Activated CD4-positive, alpha-beta T cell treated with anti-CD3 and anti-CD28 coated beads, Interleukin-2, Interleukin-6, amounts not matched to agents 100 ng/mL and 50 ng/mL, durations not matched to agents 16 hours and 8 hours (primary cell): ENCODE results near the gene UGT1A8.
"Not testable (repeated sequence)": the region's sequence is repeated elsewhere in the genome, so short reads cannot be mapped to it uniquely, and the experiment has no call there.

ENCODE experiments used
- DNase-seq: peaks from one replicate; pipeline ENCODE4 v3.0.0-alpha.2; 2020

UGT1A8 gene

GRCh38 chr2:233689501-233689900 lies 72.1 kb downstream of the UGT1A8 start:
- DNase-seq, result no peak

- DNase-seq, result no peak
These were observed 73.0 kb downstream of the UGT1A8 start for GRCh38 chr2:233690444-233690843.

- no peak for DNase-seq
These were observed 74.3 kb downstream of the UGT1A8 start for GRCh38 chr2:233691443-233692433.

- no peak for DNase-seq
These were observed 75.2 kb downstream of the UGT1A8 start, which contains the start of gene UGT1A6 for GRCh38 chr2:233692648-233693047. UGT1A6 (plus strand) TSS chr2:233692890; CDS start chr2:233693005, 115 bp downstream.

GRCh38 chr2:233693963-233694362 lies 76.5 kb downstream of the UGT1A8 start:
- no peak for DNase-seq

- DNase-seq, result no peak
These were observed 81.3 kb downstream of the UGT1A8 start for GRCh38 chr2:233698740-233699139.

GRCh38 chr2:233699424-233700027 lies 82.1 kb downstream of the UGT1A8 start:
- DNase-seq, result no peak

GRCh38 chr2:233700028-233700635 lies 82.7 kb downstream of the UGT1A8 start:
- no peak for DNase-seq

- DNase-seq, result not testable (repeated sequence)
These were observed 83.4 kb downstream of the UGT1A8 start for GRCh38 chr2:233700842-233701241.

- no peak for DNase-seq
These were observed 84.8 kb downstream of the UGT1A8 start for GRCh38 chr2:233702238-233702637.

GRCh38 chr2:233705911-233706506 lies 88.6 kb downstream of the UGT1A8 start:
- DNase-seq, result no peak

- no peak for DNase-seq
These were observed 89.3 kb downstream of the UGT1A8 start for GRCh38 chr2:233706720-233707119.

- no peak for DNase-seq
These were observed 90.7 kb downstream of the UGT1A8 start for GRCh38 chr2:233707940-233708644.

- DNase-seq, result no peak
These were observed 91.5 kb downstream of the UGT1A8 start for GRCh38 chr2:233708942-233709341.

GRCh38 chr2:233711312-233712008 lies 94.0 kb downstream of the UGT1A8 start:
- peak; percentile 71 for DNase-seq

GRCh38 chr2:233712611-233713261 lies 95.3 kb downstream of the UGT1A8 start, which contains the start of gene UGT1A5:
UGT1A5 (plus strand) TSS chr2:233712907; CDS start chr2:233712992, 85 bp downstream.
- no peak for DNase-seq

- no peak for DNase-seq
These were observed 95.8 kb downstream of the UGT1A8 start for GRCh38 chr2:233713262-233713615.

- no peak for DNase-seq
These were observed 96.7 kb downstream of the UGT1A8 start for GRCh38 chr2:233714121-233714520.

- no peak for DNase-seq
These were observed 101.1 kb downstream of the UGT1A8 start, which contains the start of gene UGT1A4 for GRCh38 chr2:233718552-233718951. UGT1A4 (plus strand) TSS chr2:233718736; CDS start chr2:233718821, 85 bp downstream.

- no peak for DNase-seq
These were observed 111.4 kb downstream of the UGT1A8 start, which contains the start of gene UGT1A3 for GRCh38 chr2:233728723-233729301. UGT1A3 (plus strand) TSS chr2:233729042; CDS start chr2:233729127, 85 bp downstream.
